ENCODE measurements around the gene COG5. TPM values are rescaled to one million over a fixed set of nuclear protein-coding genes. Genes with fewer than 3 reads are reported as not detected.
A peak's percentile ranks its signal among the peaks of the same experiment; 100 is the strongest.

COG5 gene
- total and polyA plus RNA-seq, 2 of the 4 experiments (the other 2 are of a cell fraction) = 18.5 to 27.4 TPM

GRCh38 chr7:107592361-107593024 is 28.8 kb upstream of the COG5 start:
- Histone ChIP-seq H3K9me1 (ENCODE audit: insufficient read depth, low read length) (peaks cover 3% of the 10 kb centered on the region), H4K8ac (ENCODE audit: low read depth in 2 of 2, low read length in 2 of 2) (no peak overlapping the region), H2BK120ac (ENCODE audit: low read depth, low read length) (no peak overlapping the region), H3K79me1 (ENCODE audit: low read depth in 1 of 2, low read length in 2 of 2) (peaks cover 11 to 28% of the 10 kb centered on the region in 2 experiments; a peak in 3 of 4 replicates), H3K4me1 (ENCODE audit: control insufficient read depth, insufficient read depth, low read length) (no peaks in the 10 kb centered on the region; the same call in 1 of the 2 replicates), H2AK9ac (replicated peaks; ENCODE audit: low read depth, low read length, poor library complexity) (no peak overlapping the region), H3K9me3 (ENCODE audit: control insufficient read depth, insufficient read depth, low read length) (no peaks in the 10 kb centered on the region), H3K18ac (ENCODE audit: low read depth, low read length) (no peak overlapping the region), H3K14ac (replicated peaks; ENCODE audit: low read depth, low read length) (no peak overlapping the region), H3K4me3 (ENCODE audit: insufficient read depth, low read depth, low read length) (no peak overlapping the region), H2AFZ (replicated peaks; ENCODE audit: low read length, poor library complexity) (no peak overlapping the region), H3K9ac (ENCODE audit: low read depth, low read length) (no peak overlapping the region), H3K56ac (ENCODE audit: extremely low read depth, insufficient read depth, low read length) (no peak overlapping the region), H3K4me2 (ENCODE audit: low read depth, low read length) (no peak overlapping the region), H3K4ac (ENCODE audit: low read depth, low read length) (no peak overlapping the region), H3K27ac (ENCODE audit: insufficient read depth, low read length) (no peak overlapping the region), H3K27me3 (ENCODE audit: control insufficient read depth, insufficient read depth, low read length) (no peaks in the 10 kb centered on the region), H2BK5ac (ENCODE audit: low read depth, low read length, poor library complexity, severe bottlenecking) (no peak overlapping the region), H2BK15ac (ENCODE audit: low read depth, low read length) (no peak overlapping the region), H4K5ac (ENCODE audit: low read depth, low read length) (no peak overlapping the region), H3K23ac (ENCODE audit: low read depth, low read length) (no peak overlapping the region), H2AK5ac (ENCODE audit: low read depth, low read length) (no peak overlapping the region), H3K36me3 (ENCODE audit: control insufficient read depth, insufficient read depth, low read length) (peaks cover 6% of the 10 kb centered on the region; the same call in 1 of the 2 replicates), H4K20me1 (ENCODE audit: insufficient read depth, low read length) (no peaks in the 10 kb centered on the region), H4K91ac (ENCODE audit: insufficient read depth, low read depth, low read length) (no peak overlapping the region), H2BK20ac (ENCODE audit: low read depth, low read length) (no peak overlapping the region)
- peak; percentile 86 for DNase-seq
- no peak; the same call in 1 of the 2 replicates for ATAC-seq (ENCODE audit: low read depth)
- dilution Hi-C loops (cut with HindIII; ENCODE audit: low sequenced_read_pairs, unreplicated experiment) (no loop called here), intact Hi-C loops (cut with micrococcal nuclease) (no loop called here), in situ Hi-C loops (cut with MboI; ENCODE audit: low sequenced_read_pairs) (no loop called here)
- BruUV-seq (replicated peaks) = no TSS peak
- ChIA-PET CTCF (no interaction called here), POLR2A (ENCODE audit: unreplicated experiment) (no interaction called here)
- no CpG with 5 or more reads among the region's 5 CpGs for WGBS, 2 experiments (ENCODE audit: extremely low coverage in 2 of 2, insufficient read length in 1 of 2)
- TF ChIP-seq RCOR1 (IDR thresholded peaks at IDR 0.05; ENCODE audit: insufficient replicate concordance, low read length) (no peak), RFX5 (IDR thresholded peaks at IDR 0.05; ENCODE audit: low read depth, low read length) (no peak), CEBPB (IDR thresholded peaks at IDR 0.05; ENCODE audit: low read depth, low read length) (no peak), ELK1 (IDR thresholded peaks at IDR 0.05; ENCODE audit: borderline replicate concordance, low read depth, low read length) (no peak), NFE2L2 (IDR thresholded peaks at IDR 0.05; ENCODE audit: low read depth, low read length) (no peak), MAZ (IDR thresholded peaks at IDR 0.05; ENCODE audit: borderline replicate concordance, low read depth, low read length) (no peak), CTCF (conservative IDR thresholded peaks at IDR 0.05; ENCODE audit: low read depth, low read length) (no peak), MXI1 (IDR thresholded peaks at IDR 0.05; ENCODE audit: borderline replicate concordance, low read depth, low read length) (no peak), USF2 (IDR thresholded peaks at IDR 0.05; ENCODE audit: low read depth, low read length) (no peak), FOS (IDR thresholded peaks at IDR 0.05; ENCODE audit: low read depth, low read length) (no peak), CHD1 (IDR thresholded peaks at IDR 0.05; ENCODE audit: low read depth, low read length) (no peak), POLR2A (IDR thresholded peaks at IDR 0.05; ENCODE audit: low read depth, low read length) (no peak), SMC3 (IDR thresholded peaks at IDR 0.05; ENCODE audit: low read depth, low read length) (no peak)

Measured in IMR-90 (cell line).